ENCODE data around the gene LDHD.

The LDHD gene

DNA sequence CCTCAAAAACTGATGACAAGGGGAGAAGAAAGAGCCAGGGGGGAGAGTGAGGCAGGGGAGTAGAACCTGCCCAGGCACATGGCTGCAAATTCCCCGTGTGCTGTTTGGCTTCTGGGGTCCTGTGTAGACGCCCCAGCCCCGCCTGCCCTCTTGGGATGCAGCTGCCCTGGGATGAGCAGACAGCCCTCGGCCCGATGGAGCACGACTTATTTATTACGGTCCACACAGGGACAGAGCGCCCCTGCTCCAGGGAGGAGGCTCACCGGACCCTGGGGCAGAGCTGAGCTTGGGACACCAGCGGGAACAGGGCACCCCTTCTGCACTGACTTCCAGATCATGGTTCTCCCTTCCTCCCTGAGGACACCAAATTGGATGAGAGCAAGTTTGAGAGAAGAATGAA is 9.1 kb downstream of the LDHD start:
- no peaks in the 10 kb centered on the region for H3K27me3 ChIP-seq (ENCODE audit: low read length)
- H3K9me2 ChIP-seq (replicated peaks; ENCODE audit: insufficient read depth, low read length) = no peaks in the 10 kb centered on the region
- H3K27ac ChIP-seq (ENCODE audit: low read depth, low read length) = peak overlapping the region; percentile 96; the same call in 1 of the 2 replicates
- H4K20me1 ChIP-seq (ENCODE audit: low read depth, low read length) = no peaks in the 10 kb centered on the region
- TF ChIP-seq EZH2phosphoT487 (conservative IDR thresholded peaks at IDR 0.05; ENCODE audit: low read length) = no peak
- no peak for TF ChIP-seq CTCF (IDR thresholded peaks at IDR 0.05; ENCODE audit: insufficient read depth, low read length, poor library complexity, severe bottlenecking)
- no peak overlapping the region for H3K4me3 ChIP-seq (ENCODE audit: insufficient read depth, low read length, poor library complexity, severe bottlenecking)
- H3K9ac ChIP-seq (ENCODE audit: low read length) = no peak overlapping the region
- H3K4me2 ChIP-seq (ENCODE audit: low read depth, low read length, poor library complexity, severe bottlenecking) = peak overlapping the region; percentile 71
- no peak overlapping the region for H2AFZ ChIP-seq (ENCODE audit: low read depth, low read length, severe bottlenecking)
- no peaks in the 10 kb centered on the region for H3K9me3 ChIP-seq (ENCODE audit: insufficient read depth, low read length)
- H3K79me2 ChIP-seq (ENCODE audit: insufficient read depth, low read length) = no peaks in the 10 kb centered on the region
- peaks cover 31% of the 10 kb centered on the region for H3F3A ChIP-seq (ENCODE audit: insufficient read depth)
- H3K36me3 ChIP-seq (ENCODE audit: low read length) = no peaks in the 10 kb centered on the region

GRCh38 chr16:75106351-75107274 is 10.0 kb downstream of the LDHD start:
- H3K4me3 ChIP-seq (ENCODE audit: insufficient read depth, low read length, poor library complexity, severe bottlenecking) = no peak overlapping the region
- H3K27ac ChIP-seq (ENCODE audit: low read depth, low read length) = no peak overlapping the region
- TF ChIP-seq EZH2phosphoT487 (conservative IDR thresholded peaks at IDR 0.05; ENCODE audit: low read length) = no peak
- no peak for TF ChIP-seq CTCF (IDR thresholded peaks at IDR 0.05; ENCODE audit: insufficient read depth, low read length, poor library complexity, severe bottlenecking)
- no peaks in the 10 kb centered on the region for H3K27me3 ChIP-seq (ENCODE audit: low read length)
- no peaks in the 10 kb centered on the region for H3K9me3 ChIP-seq (ENCODE audit: insufficient read depth, low read length)
- H3K9me2 ChIP-seq (replicated peaks; ENCODE audit: insufficient read depth, low read length) = no peaks in the 10 kb centered on the region
- H3K36me3 ChIP-seq (ENCODE audit: low read length) = no peaks in the 10 kb centered on the region
- H2AFZ ChIP-seq (ENCODE audit: low read depth, low read length, severe bottlenecking) = no peak overlapping the region
- no peak overlapping the region for H3K4me2 ChIP-seq (ENCODE audit: low read depth, low read length, poor library complexity, severe bottlenecking)
- no peaks in the 10 kb centered on the region for H4K20me1 ChIP-seq (ENCODE audit: low read depth, low read length)
- H3K79me2 ChIP-seq (ENCODE audit: insufficient read depth, low read length) = no peaks in the 10 kb centered on the region
- H3K9ac ChIP-seq (ENCODE audit: low read length) = no peak overlapping the region
- peaks cover 31% of the 10 kb centered on the region for H3F3A ChIP-seq (ENCODE audit: insufficient read depth)

DNA sequence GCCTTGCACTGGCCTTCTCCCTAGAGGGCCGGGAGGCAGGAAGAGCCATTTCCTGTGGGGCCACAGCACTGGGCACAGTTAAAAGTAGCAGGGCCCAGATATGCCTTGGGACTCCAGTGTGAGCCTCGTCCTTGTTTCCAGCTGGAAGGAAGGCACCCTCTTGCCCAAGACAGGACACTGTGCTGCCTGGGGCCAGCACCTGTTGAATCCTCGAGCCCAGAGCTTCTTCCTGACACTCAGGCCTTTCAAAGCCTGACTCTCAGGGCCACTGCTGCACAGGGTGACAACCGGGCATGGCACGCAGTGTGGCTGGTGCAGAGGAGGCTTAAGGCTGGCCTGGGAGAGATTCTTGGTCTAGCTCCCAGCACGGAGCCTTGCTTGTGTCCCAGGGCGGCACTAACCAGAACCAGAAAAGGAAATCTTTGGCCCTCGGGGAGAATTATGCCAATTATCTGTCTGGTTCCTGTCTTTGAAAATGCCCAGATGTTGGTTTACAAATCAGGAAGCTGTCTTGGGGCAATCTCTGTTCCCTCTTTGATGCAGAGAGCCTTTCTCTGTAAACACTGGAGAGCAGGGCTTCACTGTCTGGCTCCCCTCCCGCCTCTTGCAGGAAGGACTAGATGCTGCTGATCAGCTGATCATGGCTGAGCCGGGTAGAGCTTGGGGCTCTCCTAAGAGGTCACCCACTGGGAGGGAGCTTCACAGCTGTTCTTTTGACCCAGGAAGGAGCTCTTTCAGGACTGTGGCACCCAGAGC is 11.1 kb downstream of the LDHD start:
- Histone ChIP-seq H3K9ac (ENCODE audit: low read length) (no peak overlapping the region), H3K9me3 (ENCODE audit: insufficient read depth, low read length) (no peaks in the 10 kb centered on the region), H3K9me2 (replicated peaks; ENCODE audit: insufficient read depth, low read length) (no peaks in the 10 kb centered on the region), H3K36me3 (ENCODE audit: low read length) (no peaks in the 10 kb centered on the region), H3K4me3 (ENCODE audit: insufficient read depth, low read length, poor library complexity, severe bottlenecking) (no peak overlapping the region), H3K27me3 (ENCODE audit: low read length) (no peaks in the 10 kb centered on the region), H4K20me1 (ENCODE audit: low read depth, low read length) (no peaks in the 10 kb centered on the region), H3K27ac (ENCODE audit: low read depth, low read length) (no peak overlapping the region), H3F3A (ENCODE audit: insufficient read depth) (peaks cover 25% of the 10 kb centered on the region), H3K4me2 (ENCODE audit: low read depth, low read length, poor library complexity, severe bottlenecking) (no peak overlapping the region), H3K79me2 (ENCODE audit: insufficient read depth, low read length) (no peaks in the 10 kb centered on the region), H2AFZ (ENCODE audit: low read depth, low read length, severe bottlenecking) (no peak overlapping the region)
- TF ChIP-seq CTCF (IDR thresholded peaks at IDR 0.05; ENCODE audit: insufficient read depth, low read length, poor library complexity, severe bottlenecking) = no peak
- no peak for TF ChIP-seq EZH2phosphoT487 (conservative IDR thresholded peaks at IDR 0.05; ENCODE audit: low read length)

Measured in SU-DHL-6 (cell line).